SK-N-SH (cell line): ENCODE data around the gene CCSER1. TPM values are rescaled to one million over a fixed set of nuclear protein-coding genes. Genes with fewer than 3 reads are reported as not detected.

Experiments
- CTCF ChIA-PET: fragments of 300-600, 350-600 bp; formaldehyde crosslinking; extraction: SDS; loops from one replicate; lab custom pipeline; 2021; lab: Yijun Ruan, JAX
- POLR2A ChIA-PET: fragments of 350-600 bp; sonication (Branson Sonifier 250); formaldehyde crosslinking; extraction: SDS; loops from one replicate; lab custom pipeline; 2020; ENCODE audit warnings: antibody characterized with exemption, inconsistent platforms; lab: Yijun Ruan, JAX
- DNase-seq: peaks from one replicate; pipeline ENCODE4 v3.0.0; 2012
- H2AFZ ChIP-seq: fragments of 200-600 bp; sonication (generic); 2 replicates; pipeline ENCODE4 v1.8.1; 2016; ENCODE audit warnings: antibody characterized with exemption, mild to moderate bottlenecking, low read depth
- H3F3A ChIP-seq: fragments of 200-600 bp; sonication (generic); replicated peaks from 2 replicates; pipeline ENCODE3; 2016; ENCODE audit warnings: antibody characterized with exemption, mild to moderate bottlenecking; ENCODE audit not compliant: insufficient read depth
- H3K27ac ChIP-seq, 2 experiments: fragments of 200-500 bp in 1 of 2; fragments of 200-600 bp in 1 of 2; sonication (Bioruptor generic) in 1 of 2; sonication (generic), shearing (Covaris generic) in 1 of 2; 2 replicates each; pipeline versions ENCODE4 v1.5.1 to v1.6.1; 2014 to 2016; ENCODE audit warnings: low read depth in 2 of 2, inconsistent platforms in 1 of 2, low read length in 1 of 2, mild to moderate bottlenecking in 1 of 2, mixed read lengths in 1 of 2
- H3K27me3 ChIP-seq: fragments of 200-600 bp; sonication (generic), shearing (Covaris generic); 2 replicates; pipeline ENCODE4 v1.6.1; 2016; ENCODE audit warnings: mixed run types; ENCODE audit not compliant: insufficient read depth
- H3K36me3 ChIP-seq, 2 experiments: fragments of 200-500 bp in 1 of 2; fragments of 200-600 bp in 1 of 2; sonication (Bioruptor generic) in 1 of 2; sonication (generic) in 1 of 2; replicated peaks in 1 of 2; 2 replicates each; pipeline versions ENCODE3 to v1.5.1; 2014 to 2016; ENCODE audit warnings: low read length in 1 of 2, mild to moderate bottlenecking in 1 of 2; ENCODE audit not compliant: insufficient read depth in 2 of 2, control insufficient read depth in 1 of 2
- H3K4me1 ChIP-seq, 2 experiments: fragments of 200-500 bp in 1 of 2; fragments of 200-600 bp in 1 of 2; sonication (Bioruptor generic) in 1 of 2; sonication (generic), shearing (Covaris generic) in 1 of 2; 2 replicates each; pipeline versions ENCODE4 v1.5.1 to v1.6.1; 2014 to 2016; ENCODE audit warnings: low read depth in 1 of 2, low read length in 1 of 2, mixed run types in 1 of 2; ENCODE audit not compliant: insufficient read depth in 2 of 2, control insufficient read depth in 1 of 2
- H3K4me2 ChIP-seq: fragments of 200-600 bp; sonication (generic), shearing (Covaris generic); 2 replicates; pipeline ENCODE4 v1.6.1; 2017; ENCODE audit warnings: mixed run types
- H3K4me3 ChIP-seq, 2 experiments: fragments of 200-500 bp in 1 of 2; fragments of 200-600 bp in 1 of 2; sonication (Bioruptor generic) in 1 of 2; sonication (generic), shearing (Covaris generic) in 1 of 2; 2 replicates each; pipeline versions ENCODE4 v1.5.1 to v1.8.1; 2014 to 2016; ENCODE audit warnings: low read depth in 2 of 2, inconsistent platforms in 1 of 2, low read length in 1 of 2, mild to moderate bottlenecking in 1 of 2, mixed read lengths in 1 of 2, moderate library complexity in 1 of 2
- H3K79me2 ChIP-seq: fragments of 200-600 bp; sonication (generic); 2 replicates; pipeline ENCODE4 v1.8.1; 2017; ENCODE audit warnings: mild to moderate bottlenecking; ENCODE audit not compliant: insufficient read depth
- H3K9ac ChIP-seq: fragments of 200-600 bp; sonication (generic); 2 replicates; pipeline ENCODE4 v1.6.1; 2017; ENCODE audit warnings: mixed run types
- H3K9me2 ChIP-seq: fragments of 200-600 bp; sonication (generic); 2 replicates; pipeline ENCODE4 v1.6.1; 2017; ENCODE audit warnings: mixed run types
- H3K9me3 ChIP-seq: fragments of 200-600 bp; sonication (generic); 2 replicates; pipeline ENCODE4 v1.6.1; 2017; ENCODE audit warnings: mixed run types, mild to moderate bottlenecking, moderate library complexity
- H4K20me1 ChIP-seq: fragments of 200-600 bp; sonication (generic); 2 replicates; pipeline ENCODE4 v1.6.1; 2017; ENCODE audit warnings: mild to moderate bottlenecking, mixed run types; ENCODE audit not compliant: insufficient read depth
- CTCF ChIP-seq: fragments of 200-600 bp; sonication (generic); IDR thresholded peaks from 2 replicates; pipeline ENCODE4 v1.6.1; 2017; ENCODE audit warnings: antibody characterized with exemption, mild to moderate bottlenecking, moderate library complexity
- EP300 ChIP-seq, 2 experiments: IDR thresholded peaks; 2 replicates each; pipeline versions ENCODE4 v1.4.0 to v1.6.1; 2012; ENCODE audit warnings: borderline replicate concordance in 1 of 2, low read depth in 1 of 2, low read length in 1 of 2
- FOXJ3 ChIP-seq: sonication (generic); formaldehyde crosslinking; IDR thresholded peaks from 2 replicates; pipeline ENCODE4 v1.5.1; 2020; ENCODE audit warnings: mild to moderate bottlenecking, missing genetic modification reagents
- GABPA ChIP-seq: IDR thresholded peaks from 2 replicates; pipeline ENCODE4 v1.4.0; 2012; ENCODE audit warnings: low read depth, mild to moderate bottlenecking
- IRF3 ChIP-seq: fragments of 150-350 bp; IDR thresholded peaks from 2 replicates; pipeline ENCODE4 v1.6.1; 2016; ENCODE audit warnings: mild to moderate bottlenecking, low read depth, low read length
- JUND ChIP-seq: IDR thresholded peaks from 2 replicates; pipeline ENCODE4 v1.4.0; 2012
- NFIC ChIP-seq: IDR thresholded peaks from 2 replicates; pipeline ENCODE4 v1.4.0; 2012; ENCODE audit warnings: borderline replicate concordance
- NRF1 ChIP-seq: IDR thresholded peaks from 2 replicates; pipeline ENCODE4 v1.6.1; 2012; ENCODE audit warnings: low read depth, mild to moderate bottlenecking, low read length
- REST ChIP-seq: IDR thresholded peaks from 2 replicates; pipeline ENCODE4 v1.6.1; 2012; ENCODE audit warnings: mild to moderate bottlenecking, low read depth, low read length, moderate library complexity
- SIN3A ChIP-seq: IDR thresholded peaks from 2 replicates; pipeline ENCODE4 v1.6.1; 2012; ENCODE audit warnings: low read depth, mild to moderate bottlenecking, low read length, moderate library complexity, borderline replicate concordance
- SMC3 ChIP-seq: IDR thresholded peaks from 2 replicates; pipeline ENCODE4 v1.6.1; 2012; ENCODE audit warnings: low read depth, low read length, improper control_type of control experiment
- TCF12 ChIP-seq: IDR thresholded peaks from 2 replicates; pipeline ENCODE4 v1.4.0; 2012
- USF1 ChIP-seq: IDR thresholded peaks from 2 replicates; pipeline ENCODE4 v1.4.0; 2012; ENCODE audit warnings: low read depth, borderline replicate concordance
- ZBTB33 ChIP-seq: IDR thresholded peaks from 2 replicates; pipeline ENCODE4 v1.4.0; 2012; ENCODE audit warnings: low read depth, borderline replicate concordance
- polyA plus RNA-seq, 3 experiments: library from polyadenylated mRNA; depleted of rRNA; stranded (reverse); fragments of >200 nt; gene quantifications; 2 replicates each; pipeline ENCODE4 v1.2.3, GENCODE V29; 2012

CCSER1 gene
- polyA plus RNA-seq, 1 of the 3 experiments (the other 2 are of a cell fraction), result 0.05 TPM

GRCh38 chr4:91525621-91526020 is 1398.4 kb downstream of the CCSER1 start (continued):
- no peak for TF ChIP-seq IRF3
- no peak for TF ChIP-seq ZBTB33

GRCh38 chr4:91527056-91527455 is 1399.9 kb downstream of the CCSER1 start:
- CTCF ChIA-PET, result no interaction called here
- Histone ChIP-seq H3K9me2 (no peaks in the 10 kb centered on the region), H3K36me3 (no peaks in the 10 kb centered on the region), H3K27me3 (no peaks in the 10 kb centered on the region), H3K79me2 (no peaks in the 10 kb centered on the region), H3K9me3 (no peaks in the 10 kb centered on the region), H3K27ac (no peak overlapping the region), H2AFZ (no peak overlapping the region), H3K4me3 (no peak overlapping the region), H3K4me2 (no peak overlapping the region), H3K9ac (no peak overlapping the region), H4K20me1 (no peaks in the 10 kb centered on the region), H3K4me1 (no peaks in the 10 kb centered on the region), H3F3A (no peaks in the 10 kb centered on the region)
- POLR2A ChIA-PET, result no interaction called here
- TF ChIP-seq SIN3A, result no peak
- TF ChIP-seq NFIC, result no peak
- no peak for TF ChIP-seq USF1
- no peak for TF ChIP-seq REST
- TF ChIP-seq JUND, result no peak
- no peak for TF ChIP-seq FOXJ3
- no peak for TF ChIP-seq CTCF
- TF ChIP-seq NRF1, result no peak
- no peak for TF ChIP-seq ZBTB33
- no peak for TF ChIP-seq EP300 (IDR thresholded peaks at IDR 0.05; ENCODE audit: borderline replicate concordance in 1 of 2, low read depth in 1 of 2, low read length in 1 of 2)
- no peak for TF ChIP-seq SMC3
- no peak for TF ChIP-seq TCF12
- no peak for TF ChIP-seq GABPA
- DNase-seq, result no peak
